BE2C (cell line): ENCODE measurements around the gene STX3.
"Not testable (repeated sequence)": the region's sequence is repeated elsewhere in the genome, so short reads cannot be mapped to it uniquely, and the experiment has no call there.

Experiments used
- DNase-seq: peaks from one replicate; pipeline ENCODE4 v3.0.0-alpha.2; 2020
- H3K27me3 ChIP-seq: fragments of 250-450 bp; sonication (Bioruptor Pico); 2 replicates; pipeline ENCODE4 v1.5.1; 2020; ENCODE audit warnings: mild to moderate bottlenecking
- H3K36me3 ChIP-seq: fragments of 250-450 bp; sonication (Bioruptor Pico); 2 replicates; pipeline ENCODE4 v1.5.1; 2020; ENCODE audit warnings: mild to moderate bottlenecking
- H3K4me1 ChIP-seq: fragments of 250-450 bp; sonication (Bioruptor Pico); 2 replicates; pipeline ENCODE4 v1.5.1; 2020
- H3K4me3 ChIP-seq: 2 replicates; pipeline ENCODE4 v1.5.1; 2011; ENCODE audit warnings: low read depth, low read length
- H3K9me3 ChIP-seq: fragments of 250-450 bp; sonication (Bioruptor Pico); 2 replicates; pipeline ENCODE4 v1.5.1; 2020
- TF ChIP-seq, protein P1 (sequence below): IDR thresholded peaks from 2 replicates; pipeline ENCODE4 v1.5.1; 2012; ENCODE audit warnings: mild to moderate bottlenecking, low read depth, low read length

The STX3 gene

DNA sequence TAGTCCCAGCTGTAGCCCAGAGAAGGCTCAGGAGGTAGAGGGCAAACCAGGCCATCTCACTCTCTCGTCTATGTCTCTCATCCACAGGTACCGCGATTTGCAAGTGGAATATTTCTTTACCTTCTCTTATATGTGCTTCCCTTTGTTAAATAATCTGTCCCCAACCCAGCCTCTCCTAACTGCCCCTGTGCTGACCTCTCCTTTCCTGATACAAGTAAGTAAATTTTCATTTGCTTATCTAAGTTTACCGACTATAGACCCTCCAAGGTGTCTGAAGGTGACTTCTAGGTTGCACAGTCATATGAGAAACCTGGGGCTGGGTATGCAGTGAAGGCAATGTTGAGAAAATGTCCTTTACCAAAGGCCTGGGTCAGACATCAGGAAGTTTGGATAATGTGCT, 90.2 kb downstream of the STX3 start, which contains the start of gene CBLIF:
Gene CBLIF, minus strand, starts transcription at position 101 of the 400 bp plus-strand sequence. Its CDS starts 46 bp downstream, at position 55.
- H3K4me1 ChIP-seq, result no peaks in the 10 kb centered on the region
- DNase-seq, result no peak
- H3K27me3 ChIP-seq, result no peaks in the 10 kb centered on the region
- no peaks in the 10 kb centered on the region for H3K9me3 ChIP-seq
- no peaks in the 10 kb centered on the region for H3K36me3 ChIP-seq
- no peak within 1 kb of the TSS for H3K4me3 ChIP-seq
- TF ChIP-seq, protein P1, sequence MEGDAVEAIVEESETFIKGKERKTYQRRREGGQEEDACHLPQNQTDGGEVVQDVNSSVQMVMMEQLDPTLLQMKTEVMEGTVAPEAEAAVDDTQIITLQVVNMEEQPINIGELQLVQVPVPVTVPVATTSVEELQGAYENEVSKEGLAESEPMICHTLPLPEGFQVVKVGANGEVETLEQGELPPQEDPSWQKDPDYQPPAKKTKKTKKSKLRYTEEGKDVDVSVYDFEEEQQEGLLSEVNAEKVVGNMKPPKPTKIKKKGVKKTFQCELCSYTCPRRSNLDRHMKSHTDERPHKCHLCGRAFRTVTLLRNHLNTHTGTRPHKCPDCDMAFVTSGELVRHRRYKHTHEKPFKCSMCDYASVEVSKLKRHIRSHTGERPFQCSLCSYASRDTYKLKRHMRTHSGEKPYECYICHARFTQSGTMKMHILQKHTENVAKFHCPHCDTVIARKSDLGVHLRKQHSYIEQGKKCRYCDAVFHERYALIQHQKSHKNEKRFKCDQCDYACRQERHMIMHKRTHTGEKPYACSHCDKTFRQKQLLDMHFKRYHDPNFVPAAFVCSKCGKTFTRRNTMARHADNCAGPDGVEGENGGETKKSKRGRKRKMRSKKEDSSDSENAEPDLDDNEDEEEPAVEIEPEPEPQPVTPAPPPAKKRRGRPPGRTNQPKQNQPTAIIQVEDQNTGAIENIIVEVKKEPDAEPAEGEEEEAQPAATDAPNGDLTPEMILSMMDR, result no peak

DNA sequence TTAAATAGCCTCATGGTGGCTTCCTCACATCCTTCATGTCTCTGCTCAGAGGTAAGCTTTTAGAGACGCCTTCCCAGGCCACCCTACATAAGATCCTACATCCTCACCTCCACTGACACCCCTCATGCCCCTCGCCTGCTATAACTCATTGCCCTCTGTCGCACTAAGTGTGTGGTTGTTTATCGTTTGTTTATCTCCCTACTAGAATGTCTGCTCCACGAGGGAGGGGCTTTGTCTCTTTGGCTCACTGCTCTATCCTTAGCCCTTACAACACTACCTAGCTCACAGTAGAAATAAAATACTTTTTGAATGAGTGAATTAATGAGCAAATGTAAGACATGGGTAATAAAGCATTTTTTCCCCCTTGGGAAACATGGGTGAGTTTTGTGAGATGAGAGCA, 91.4 kb downstream of the STX3 start:
- Histone ChIP-seq H3K36me3 (no peaks in the 10 kb centered on the region), H3K4me3 (no peak overlapping the region), H3K9me3 (no peaks in the 10 kb centered on the region), H3K27me3 (no peaks in the 10 kb centered on the region), H3K4me1 (no peaks in the 10 kb centered on the region)
- DNase-seq, result no peak
- TF ChIP-seq, protein P1, result no peak

DNA sequence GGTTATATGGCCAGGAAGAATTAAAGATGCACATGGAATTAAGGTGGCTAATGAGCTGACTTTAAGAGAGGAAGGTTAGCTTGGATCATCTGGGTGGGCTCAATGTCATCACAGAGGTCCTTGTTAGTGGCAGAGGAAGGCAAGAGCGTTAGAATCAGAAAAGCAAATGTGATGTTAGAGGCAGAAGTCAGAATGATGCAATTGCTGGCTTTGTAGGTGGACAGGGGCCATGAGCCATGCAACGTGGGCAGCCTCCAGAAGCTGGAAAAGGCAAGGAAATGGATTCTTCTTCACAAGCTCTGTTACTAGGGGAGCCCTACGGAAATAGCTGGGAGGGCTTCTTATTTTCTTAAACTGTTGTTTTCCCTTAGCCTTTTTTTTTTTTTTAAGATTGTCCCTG, 92.5 kb downstream of the STX3 start:
- H3K4me3 ChIP-seq, result no peak overlapping the region
- no peaks in the 10 kb centered on the region for H3K4me1 ChIP-seq
- no peaks in the 10 kb centered on the region for H3K36me3 ChIP-seq
- DNase-seq, result no peak
- TF ChIP-seq, protein P1, result no peak
- H3K9me3 ChIP-seq, result no peaks in the 10 kb centered on the region
- H3K27me3 ChIP-seq, result no peaks in the 10 kb centered on the region

DNA sequence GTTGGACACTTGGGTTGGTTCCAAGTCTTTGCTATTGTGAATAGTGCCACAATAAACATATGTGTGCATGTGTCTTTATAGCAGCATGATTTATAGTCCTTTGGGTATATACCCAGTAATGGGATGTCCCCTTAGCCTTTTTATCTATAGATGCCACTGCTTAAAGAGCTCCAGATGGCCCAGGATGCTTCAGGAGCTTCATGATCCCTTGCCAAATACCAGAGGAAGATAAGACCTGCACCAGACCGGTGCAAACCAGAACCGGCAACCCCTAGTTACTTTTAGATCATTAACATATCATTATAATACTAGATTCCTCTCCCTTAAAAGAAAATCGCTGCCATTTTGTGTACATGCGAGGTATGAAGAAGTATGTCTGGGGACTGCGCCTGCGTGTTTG, 93.3 kb downstream of the STX3 start:
- H3K4me1 ChIP-seq, H3K4me3 ChIP-seq, H3K27me3 ChIP-seq, DNase-seq, H3K9me3 ChIP-seq, H3K36me3 ChIP-seq: not testable (repeated sequence)

DNA sequence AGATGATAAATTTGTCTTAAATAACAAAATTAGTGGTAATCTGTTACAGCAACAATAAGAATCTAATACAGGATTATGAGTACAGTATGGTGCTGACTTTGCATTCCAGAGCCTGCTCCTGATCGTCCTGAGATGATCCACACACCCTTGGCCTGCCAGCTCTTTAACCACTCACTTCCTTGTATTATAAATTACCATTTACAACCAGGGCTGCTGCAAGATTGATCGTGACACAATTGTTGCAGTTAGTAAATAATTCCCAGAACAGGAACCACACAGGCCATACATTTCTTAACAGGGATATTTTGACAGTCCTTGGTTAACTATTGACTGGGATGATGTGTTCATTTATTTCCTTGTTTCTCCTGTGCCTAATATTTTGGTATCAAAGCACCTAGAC, 94.0 kb downstream of the STX3 start:
- Histone ChIP-seq H3K4me1 (no peaks in the 10 kb centered on the region), H3K4me3 (no peak overlapping the region), H3K9me3 (no peaks in the 10 kb centered on the region), H3K36me3 (no peaks in the 10 kb centered on the region), H3K27me3 (no peaks in the 10 kb centered on the region)
- TF ChIP-seq, protein P1, result no peak
- DNase-seq, result no peak

DNA sequence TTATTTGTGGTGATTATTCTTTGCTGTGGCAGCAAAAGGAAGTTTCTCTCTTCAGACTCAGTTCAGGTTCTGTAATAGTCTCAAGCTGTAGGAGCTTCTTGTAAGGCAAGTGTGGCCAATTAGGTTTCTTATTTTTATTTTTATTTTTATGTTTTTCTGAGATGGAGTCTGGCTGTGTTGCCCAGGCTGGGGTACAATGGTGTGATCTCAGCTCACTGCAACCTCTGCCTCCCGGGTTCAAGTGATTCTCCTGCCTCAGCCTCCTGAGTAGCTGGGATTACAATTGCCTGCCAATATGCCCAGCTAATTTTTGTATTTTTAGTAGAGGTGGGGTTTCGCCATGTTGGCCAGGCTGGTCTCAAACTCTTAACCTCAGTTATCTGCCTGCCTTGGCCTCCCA, 94.4 kb downstream of the STX3 start:
- not testable (repeated sequence) for H3K9me3 ChIP-seq, DNase-seq, H3K36me3 ChIP-seq, H3K27me3 ChIP-seq, H3K4me3 ChIP-seq, H3K4me1 ChIP-seq

DNA sequence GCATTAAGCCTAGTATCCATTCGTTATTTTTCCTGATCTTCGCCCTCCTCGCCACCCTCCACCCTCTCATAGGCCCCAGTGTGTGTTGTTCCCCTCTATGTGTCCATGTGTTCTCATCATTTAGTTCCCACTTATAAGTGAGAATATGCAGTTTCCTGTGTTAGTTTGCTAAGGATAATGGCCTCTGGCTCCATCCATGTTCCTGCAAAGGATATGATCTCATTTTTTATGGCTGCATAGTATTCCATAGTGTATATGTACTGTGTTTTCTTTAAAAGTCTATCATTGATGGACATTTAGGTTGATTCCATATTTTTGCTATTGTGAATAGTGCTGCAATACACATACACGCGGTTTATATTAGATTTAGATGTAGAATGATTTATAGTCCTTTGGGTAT, 96.2 kb downstream of the STX3 start:
- H3K36me3 ChIP-seq, H3K27me3 ChIP-seq, H3K9me3 ChIP-seq, H3K4me3 ChIP-seq, DNase-seq, H3K4me1 ChIP-seq: not testable (repeated sequence)

DNA sequence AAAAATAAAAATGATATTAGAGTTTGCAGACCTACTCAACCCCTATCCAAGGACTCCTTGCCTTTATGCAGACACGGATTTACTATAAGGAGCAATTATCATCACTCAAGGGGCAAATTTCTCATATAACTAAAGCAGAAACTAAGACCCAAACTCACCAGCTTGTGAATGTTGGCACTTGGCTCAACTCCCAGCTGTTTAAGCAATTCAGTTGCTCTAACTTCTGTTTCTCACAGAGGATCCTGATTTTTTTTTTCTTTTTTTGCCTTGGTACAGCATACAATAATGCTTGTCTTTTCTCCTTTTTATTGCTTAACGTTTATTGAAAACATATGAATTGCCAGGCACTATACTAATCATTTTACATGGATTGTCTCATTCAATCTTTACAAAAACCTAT, 99.7 kb downstream of the STX3 start:
- no peaks in the 10 kb centered on the region for H3K9me3 ChIP-seq
- DNase-seq, result no peak
- H3K4me3 ChIP-seq, result no peak overlapping the region
- no peaks in the 10 kb centered on the region for H3K4me1 ChIP-seq
- TF ChIP-seq, protein P1, result no peak
- no peaks in the 10 kb centered on the region for H3K27me3 ChIP-seq
- H3K36me3 ChIP-seq, result no peaks in the 10 kb centered on the region
